ENCODE measurements around the gene ELMO1. TPM values are rescaled to one million over a fixed set of nuclear protein-coding genes. Genes with fewer than 3 reads are reported as not detected.

Gene ELMO1
- total and polyA plus RNA-seq, 2 of the 13 experiments (the other 11 are each of a cell fraction or from before 2014, with no cell fraction given): 0.11 to 0.17 TPM

- TF ChIP-seq PAXIP1 (CRISPR knock-in tag; conservative IDR thresholded peaks at IDR 0.05) (peak; percentile 37; the same call in 1 of the 2 replicates), GTF3A (CRISPR knock-in tag; conservative IDR thresholded peaks at IDR 0.05) (0 out of 2 replicates have a peak, but pooled peaks have one; percentile 69), HOMEZ (CRISPR knock-in tag; IDR thresholded peaks at IDR 0.05; ENCODE audit: low read depth) (peak; percentile 31; the same call in 1 of the 2 replicates), GFI1 (CRISPR knock-in tag; IDR thresholded peaks at IDR 0.05; ENCODE audit: borderline replicate concordance) (0 out of 2 replicates have a peak, but pooled peaks have one; percentile 20), SP4 (CRISPR knock-in tag; IDR thresholded peaks at IDR 0.05) (0 out of 2 replicates have a peak, but pooled peaks have one; percentile 33), ZBTB43 (CRISPR knock-in tag; conservative IDR thresholded peaks at IDR 0.05) (0 out of 2 replicates have a peak, but pooled peaks have one; percentile 29), CREB3 (CRISPR knock-in tag; IDR thresholded peaks at IDR 0.05) (0 out of 2 replicates have a peak, but pooled peaks have one; percentile 35), ZNF512B (CRISPR knock-in tag; IDR thresholded peaks at IDR 0.05; ENCODE audit: borderline replicate concordance) (0 out of 2 replicates have a peak, but pooled peaks have one; percentile 40), ZNF230 (CRISPR knock-in tag; IDR thresholded peaks at IDR 0.05) (0 out of 2 replicates have a peak, but pooled peaks have one; percentile 18), CENPX (CRISPR knock-in tag; IDR thresholded peaks at IDR 0.05) (no peak), TBX2 (CRISPR knock-in tag; IDR thresholded peaks at IDR 0.05; ENCODE audit: borderline replicate concordance) (peak; percentile 65; the same call in 1 of the 2 replicates), HDAC1 (CRISPR knock-in tag; IDR thresholded peaks at IDR 0.05) (peak; percentile 41), BCL6 (CRISPR knock-in tag; IDR thresholded peaks at IDR 0.05) (peak; percentile 63; the same call in 1 of the 2 replicates), ZBTB38 (CRISPR knock-in tag; IDR thresholded peaks at IDR 0.05) (peak; percentile 96; the same call in 1 of the 2 replicates), ISL2 (CRISPR knock-in tag; IDR thresholded peaks at IDR 0.05) (peak; percentile 25; the same call in 1 of the 2 replicates)
Observed at GRCh38 chr7:37015353-37016034, 433.2 kb downstream of the ELMO1 start (continued).

All from HepG2 (cell line).